Islet precursor cell (in vitro differentiated cells): Measurements from ENCODE around the gene ARHGEF10L.
"Not testable (repeated sequence)": the region's sequence is repeated elsewhere in the genome, so short reads cannot be mapped to it uniquely, and the experiment has no call there.

ENCODE experiments used
- DNase-seq: peaks from one replicate; pipeline ENCODE4 v3.0.0-alpha.2; 2018

ARHGEF10L gene

GRCh38 chr1:17725084-17725719 lies 185.7 kb downstream of the ARHGEF10L start:
- no peak for DNase-seq

- no peak for DNase-seq
Measured at GRCh38 chr1:17725811-17726582, 186.5 kb downstream of the ARHGEF10L start.

DNA sequence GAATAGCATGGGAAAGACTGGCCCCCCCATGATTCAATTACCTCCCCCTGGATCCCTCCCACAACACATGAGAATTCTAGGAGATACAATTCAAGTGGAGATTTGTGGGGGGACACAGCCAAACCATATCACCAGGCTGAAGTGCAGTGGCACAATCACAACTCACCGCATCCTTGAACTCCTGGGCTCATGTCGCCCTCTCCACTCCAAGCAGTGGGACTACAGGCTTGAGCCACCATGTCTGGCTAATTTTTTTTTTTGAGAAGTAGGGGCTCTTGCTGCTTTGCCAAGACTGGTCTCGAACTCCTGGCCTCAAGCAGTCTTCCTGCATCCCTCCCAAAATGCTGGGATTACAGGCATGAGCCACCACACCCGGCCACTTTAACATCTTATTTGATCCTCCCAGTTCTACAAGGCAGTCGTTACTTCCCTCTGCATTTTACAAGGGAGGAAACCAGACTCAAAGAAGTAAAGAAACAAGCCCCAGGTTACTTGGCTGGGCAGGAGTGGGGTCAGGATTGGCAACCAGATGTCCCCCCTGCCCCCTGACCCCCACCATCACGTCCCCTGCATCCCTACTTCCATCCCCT lies 188.7 kb downstream of the ARHGEF10L start:
- DNase-seq: no peak

DNA sequence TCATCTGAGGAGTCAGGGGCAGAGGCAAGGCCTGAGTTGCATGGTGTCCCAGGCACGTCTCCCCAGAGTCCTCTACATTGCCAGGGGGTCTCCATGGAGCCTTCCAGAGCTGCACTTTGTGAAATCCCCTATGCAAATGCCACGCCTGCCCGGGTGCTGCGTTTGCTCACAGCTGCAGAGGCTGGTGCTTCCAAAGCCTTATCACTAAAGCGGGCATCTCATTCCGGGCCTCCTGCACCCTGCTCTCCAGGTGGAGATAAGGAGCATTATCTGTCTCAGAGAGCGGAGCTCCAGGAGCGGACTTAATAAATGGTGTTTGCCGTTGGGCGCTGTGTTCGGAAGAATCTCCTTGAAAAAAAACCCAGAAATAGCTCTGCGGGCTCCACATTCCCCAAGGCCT lies 189.8 kb downstream of the ARHGEF10L start:
- DNase-seq: no peak

DNA sequence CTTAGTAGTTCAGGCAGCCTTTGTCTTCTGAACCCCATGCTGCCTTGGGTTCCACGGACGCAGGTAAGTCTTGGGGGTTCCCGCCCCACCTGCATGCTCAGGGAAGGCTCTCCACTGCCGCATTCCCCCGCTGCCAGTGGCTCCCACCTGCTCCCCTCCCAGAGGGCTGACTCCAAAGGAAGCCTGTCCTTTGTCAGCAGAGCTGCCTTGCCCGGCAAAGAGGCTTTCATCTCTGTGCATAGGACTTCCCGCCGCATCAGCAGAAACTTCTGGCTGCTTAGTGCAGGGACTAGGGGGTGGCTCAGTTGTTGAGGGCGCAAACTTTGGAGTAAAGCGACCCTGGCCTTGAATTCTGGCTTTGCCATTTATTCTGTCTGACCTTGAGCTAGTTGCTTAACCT lies 190.4 kb downstream of the ARHGEF10L start:
- DNase-seq: no peak

DNA sequence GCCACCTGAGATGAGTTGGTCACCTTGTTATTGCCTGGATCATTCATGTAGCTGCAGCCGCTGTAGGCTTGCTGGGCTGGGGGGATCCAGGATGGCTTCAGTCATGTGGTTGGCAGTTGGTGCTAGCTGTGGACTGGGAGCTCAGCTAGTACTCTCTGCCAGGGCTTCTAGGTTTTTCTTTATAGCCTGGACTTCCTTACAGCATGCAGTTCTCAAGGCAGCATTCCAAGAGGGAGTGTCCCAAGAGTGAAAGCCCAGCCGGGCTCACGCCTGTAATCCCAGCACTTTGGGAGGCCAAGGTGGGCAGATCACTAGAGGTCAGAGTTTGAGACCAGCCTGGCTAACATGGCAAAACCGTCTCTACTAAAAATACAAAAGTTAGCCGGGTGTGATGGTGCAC lies 192.0 kb downstream of the ARHGEF10L start:
- no peak for DNase-seq

GRCh38 chr1:17732475-17732874 lies 193.0 kb downstream of the ARHGEF10L start:
- DNase-seq: no peak

DNA sequence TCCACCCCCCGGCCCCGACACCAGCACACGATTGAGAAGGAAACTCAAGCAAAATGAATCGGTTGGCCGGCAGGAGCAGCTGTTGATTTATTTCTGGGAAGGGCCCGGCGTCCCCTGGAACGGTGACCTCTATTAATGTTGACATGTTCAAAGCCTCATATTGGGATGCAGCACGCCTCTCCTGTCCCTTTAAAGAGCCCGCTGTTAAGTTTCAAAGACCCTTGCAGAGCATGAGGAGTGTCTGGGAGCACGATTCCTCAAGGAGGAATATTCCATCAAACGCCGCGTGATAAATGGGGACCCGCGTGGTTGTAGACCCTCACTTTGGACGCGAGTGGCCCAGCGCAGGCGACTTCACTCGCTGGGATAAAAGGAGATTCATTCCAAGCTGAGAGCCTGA lies 194.2 kb downstream of the ARHGEF10L start:
- DNase-seq: no peak

DNA sequence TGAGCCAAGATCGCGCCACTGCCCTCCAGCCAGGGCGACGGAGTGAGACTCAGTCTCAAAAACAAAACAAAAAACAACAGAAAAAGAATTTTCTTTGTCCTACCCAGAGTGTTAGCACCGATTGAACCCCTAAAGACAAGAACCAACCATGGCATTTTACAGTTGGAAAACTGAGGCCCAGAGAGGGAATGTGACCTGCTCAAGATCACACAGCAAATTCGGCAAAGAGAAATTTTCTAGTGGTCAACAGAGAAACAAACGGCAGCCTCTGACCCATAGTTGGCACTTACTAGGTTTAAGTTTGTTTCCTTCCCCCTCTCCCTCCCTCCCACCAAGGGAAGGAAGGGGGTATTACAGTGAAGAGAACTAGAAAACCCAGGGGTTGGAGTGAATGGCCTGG lies 195.1 kb downstream of the ARHGEF10L start:
- no peak for DNase-seq

DNA sequence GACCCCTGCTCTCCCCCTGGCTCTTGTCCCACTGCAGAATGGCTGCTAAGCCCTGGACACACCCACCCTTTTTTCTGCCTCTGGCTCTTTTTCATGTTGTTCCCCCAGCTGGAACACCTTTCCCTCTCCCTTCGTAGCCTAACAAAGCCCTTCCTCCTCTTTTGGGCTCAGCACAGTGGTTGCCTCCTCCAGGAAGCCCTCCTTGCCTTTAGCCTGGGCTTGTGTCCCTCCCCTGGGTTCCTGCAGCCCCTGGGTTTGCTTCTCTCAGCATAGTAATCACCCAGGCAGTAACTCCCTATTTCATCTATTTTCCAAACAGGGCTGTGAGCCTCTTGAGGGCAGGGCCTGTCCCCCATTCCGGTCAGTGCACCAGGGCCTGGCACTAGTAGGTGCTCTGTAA lies 195.8 kb downstream of the ARHGEF10L start:
- DNase-seq: no peak

DNA sequence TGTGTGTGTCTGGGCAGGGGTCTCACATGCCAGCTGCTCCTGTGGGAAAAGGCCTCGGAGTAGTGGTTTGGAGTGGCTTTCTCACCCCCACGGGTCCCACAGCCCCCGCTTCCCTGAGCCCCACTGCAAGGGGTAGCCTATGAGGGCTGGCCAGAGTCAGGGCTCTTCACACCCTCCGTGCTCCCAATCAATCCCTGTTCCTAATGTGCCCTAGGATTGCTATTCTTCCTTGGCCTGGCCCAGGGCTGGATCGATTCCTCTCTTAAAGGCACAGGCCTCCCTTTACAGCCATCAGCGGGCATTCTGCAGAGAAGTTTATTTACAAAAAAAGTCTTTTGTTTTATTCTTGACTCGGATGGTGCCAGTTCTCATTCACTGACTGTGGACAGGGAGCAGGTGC lies 196.3 kb downstream of the ARHGEF10L start:
- no peak for DNase-seq

GRCh38 chr1:17736625-17737024 lies 197.1 kb downstream of the ARHGEF10L start:
- no peak for DNase-seq

- DNase-seq: no peak
Measured at GRCh38 chr1:17739050-17739449, 199.6 kb downstream of the ARHGEF10L start.

GRCh38 chr1:17741052-17741451 lies 201.6 kb downstream of the ARHGEF10L start:
- DNase-seq: no peak

DNA sequence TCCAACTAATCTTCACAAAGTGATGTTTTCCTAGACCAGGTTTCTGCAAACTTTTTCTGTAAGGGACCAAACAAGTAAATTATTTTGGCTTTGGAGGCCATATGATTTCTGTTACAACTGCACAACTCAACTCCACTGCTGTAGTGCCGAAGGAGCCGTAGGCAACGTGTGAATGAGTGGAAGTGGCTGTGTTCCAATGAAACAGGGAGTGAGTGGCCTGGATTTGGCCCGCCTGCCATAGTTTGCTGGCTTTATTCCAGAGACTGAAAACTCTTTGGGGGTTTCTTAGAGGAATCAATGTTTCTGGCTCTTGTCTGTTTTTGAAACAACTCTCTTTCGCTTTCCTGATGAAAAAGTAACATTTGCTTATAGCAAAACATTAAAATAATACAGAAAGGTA lies 203.1 kb downstream of the ARHGEF10L start:
- no peak for DNase-seq

DNA sequence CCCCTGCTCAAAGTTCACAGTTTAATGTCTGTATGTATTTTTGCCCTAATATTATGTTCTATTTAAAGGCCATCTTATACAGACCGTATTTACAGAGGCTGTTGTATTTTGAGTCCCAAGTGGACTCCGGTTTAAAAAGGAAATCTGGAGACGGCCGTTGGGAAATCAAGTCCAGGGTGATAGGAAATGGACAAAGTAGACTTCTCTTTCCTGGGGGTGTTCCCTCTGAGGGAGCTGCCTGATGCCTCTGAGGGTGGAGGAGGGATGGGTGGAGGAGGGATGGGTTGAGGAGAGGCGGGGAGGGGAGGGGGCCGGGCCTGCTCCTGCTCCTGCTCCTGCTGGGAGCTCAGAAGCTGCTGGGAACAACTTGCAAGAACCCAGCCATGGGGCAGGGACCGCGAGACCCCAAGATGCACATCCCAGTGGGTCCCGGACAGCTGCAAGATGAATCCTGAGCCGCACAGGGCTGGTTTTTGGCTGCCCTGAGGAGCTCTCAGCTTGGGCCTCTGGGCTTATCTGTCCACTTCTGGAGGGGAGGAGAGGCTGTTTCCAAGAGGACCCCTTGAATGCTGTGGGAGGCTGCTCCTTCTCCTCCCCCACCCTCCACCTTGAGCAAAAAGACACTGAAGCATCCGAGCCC lies 203.6 kb downstream of the ARHGEF10L start:
- DNase-seq: no peak

DNA sequence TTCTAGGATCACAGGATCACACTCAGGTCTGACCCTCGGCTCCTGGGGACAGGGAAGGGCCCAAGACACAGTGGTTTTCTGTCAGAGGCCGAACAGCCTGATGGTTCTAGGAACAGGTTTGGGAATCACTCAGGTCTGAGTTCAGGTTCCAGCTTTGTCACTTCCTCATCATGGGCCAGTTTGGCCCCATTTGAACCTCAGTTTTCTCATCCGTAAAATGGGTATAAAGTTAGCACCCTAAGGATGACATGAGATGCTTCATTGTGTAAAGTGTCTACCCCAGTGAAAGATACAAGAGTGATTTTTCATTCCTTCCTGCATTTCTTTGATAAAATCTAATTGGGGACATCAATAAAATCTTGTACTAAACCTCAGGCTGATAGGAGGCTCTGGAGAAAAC lies 204.4 kb downstream of the ARHGEF10L start:
- no peak for DNase-seq

- DNase-seq: no peak
Measured at GRCh38 chr1:17744666-17745478, 205.4 kb downstream of the ARHGEF10L start.

DNA sequence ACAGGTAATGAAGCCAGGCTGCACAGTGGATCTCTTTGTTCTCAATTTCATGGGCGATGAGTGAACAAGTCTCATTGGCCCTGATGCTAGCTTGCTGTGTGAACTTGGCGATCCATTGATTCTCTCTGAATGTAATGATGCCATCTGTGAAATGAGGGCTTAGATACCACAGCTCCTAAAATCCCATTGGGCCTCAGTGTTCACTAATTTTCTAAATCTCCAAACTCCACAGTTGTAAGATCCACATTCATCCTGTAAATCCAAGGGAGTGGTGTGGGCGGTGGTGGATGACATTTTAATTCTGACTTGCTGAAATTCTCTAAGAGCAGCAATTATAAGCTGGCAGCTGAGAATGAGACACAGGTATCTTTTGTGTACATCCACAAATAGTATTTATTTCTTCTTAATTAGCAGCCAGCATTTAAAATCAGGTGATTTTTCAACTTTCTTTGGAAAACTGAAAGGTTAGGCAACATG lies 206.0 kb downstream of the ARHGEF10L start:
- no peak for DNase-seq

GRCh38 chr1:17746281-17746680 lies 206.8 kb downstream of the ARHGEF10L start:
- not testable (repeated sequence) for DNase-seq

DNA sequence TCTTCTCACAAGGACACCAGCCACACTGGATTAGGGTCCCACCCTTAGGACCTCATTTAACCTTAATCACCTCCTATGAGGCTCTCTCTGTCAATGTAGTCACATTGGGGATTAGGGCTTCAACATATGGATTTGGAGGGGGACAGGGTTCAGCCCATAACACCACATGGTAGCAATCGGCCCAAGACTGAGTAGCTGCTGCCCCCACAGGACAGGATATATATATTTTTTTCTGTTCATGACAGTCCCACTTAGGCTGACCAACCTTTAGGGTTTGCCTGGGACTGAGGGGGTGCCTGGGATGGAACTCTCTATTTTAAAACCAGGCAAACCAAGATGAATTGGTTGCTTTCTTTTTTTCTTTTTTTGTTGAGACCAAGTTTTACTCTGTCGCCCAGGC lies 207.4 kb downstream of the ARHGEF10L start:
- no peak for DNase-seq
